CD4-positive, alpha-beta T cell (primary cell): ENCODE measurements around the gene TRPM5. TPM values are rescaled to one million over a fixed set of nuclear protein-coding genes. Genes with fewer than 3 reads are reported as not detected.

ENCODE experiments used
- ATAC-seq: fragments of 200-7000 bp; cut with Tn5 transposase; one replicate; pipeline ENCODE4 v1.10.0; 2022; ENCODE audit warnings: mild to moderate bottlenecking; ENCODE audit not compliant: poor library complexity
- CTCF ChIA-PET: fragments of 350-600 bp; sonication (Branson Sonifier 250); formaldehyde crosslinking; loops from one replicate; lab custom pipeline; 2021; ENCODE audit warnings: antibody characterized with exemption, inconsistent platforms; lab: Charles Lee
- POLR2A ChIA-PET: fragments of 350-600 bp; sonication (Branson Sonifier 250); formaldehyde crosslinking; loops from one replicate; lab custom pipeline; 2021; ENCODE audit warnings: antibody characterized with exemption, inconsistent platforms; lab: Charles Lee
- DNase-seq, 14 experiments: peaks; one replicate each; pipeline ENCODE4 v3.0.0-alpha.2; 2013 to 2020; ENCODE audit warnings: mixed read lengths in 2 of 14
- H3K27ac ChIP-seq, 2 donors: one replicate each; pipeline versions ENCODE4 v1.5.1 to v1.7.0; 2013; ENCODE audit warnings: low read length in 2 of 2, low read depth in 1 of 2, mild to moderate bottlenecking in 1 of 2
- H3K27me3 ChIP-seq, 2 experiments: 1 replicate in 1 of 2; 2 replicates in 1 of 2; pipeline versions ENCODE4 v1.6.1 to v1.7.0; 2013; ENCODE audit warnings: low read length in 2 of 2, control low read depth in 1 of 2, mild to moderate bottlenecking in 1 of 2, moderate library complexity in 1 of 2; ENCODE audit not compliant: insufficient read depth in 2 of 2, control insufficient read depth in 1 of 2
- H3K36me3 ChIP-seq: one replicate; pipeline ENCODE4 v1.6.1; 2013; ENCODE audit warnings: low read length, control low read depth; ENCODE audit not compliant: insufficient read depth
- H3K4me1 ChIP-seq: one replicate; pipeline ENCODE4 v1.6.1; 2013; ENCODE audit warnings: low read length, control low read depth; ENCODE audit not compliant: insufficient read depth
- H3K4me3 ChIP-seq: one replicate; pipeline ENCODE4 v1.5.1; 2013; ENCODE audit warnings: mild to moderate bottlenecking, low read length, moderate library complexity
- H3K9me3 ChIP-seq, 2 experiments: 1 replicate in 1 of 2; 2 replicates in 1 of 2; pipeline versions ENCODE4 v1.6.1 to v1.7.0; 2013; ENCODE audit warnings: low read length in 2 of 2, mild to moderate bottlenecking in 2 of 2, control low read depth in 1 of 2, moderate library complexity in 1 of 2; ENCODE audit not compliant: control insufficient read depth in 1 of 2, insufficient read depth in 1 of 2
- H3K27ac Mint-ChIP-seq: one replicate; pipeline ENCODE4 v1.8.0; 2020; ENCODE audit warnings: mixed read lengths
- H3K27me3 Mint-ChIP-seq: one replicate; pipeline ENCODE4 v1.8.0; 2021; ENCODE audit warnings: mixed read lengths
- H3K36me3 Mint-ChIP-seq: one replicate; pipeline ENCODE4 v1.8.0; 2021; ENCODE audit warnings: low read depth, mixed read lengths
- H3K4me1 Mint-ChIP-seq: one replicate; pipeline ENCODE4 v1.8.0; 2021; ENCODE audit warnings: low read depth, mixed read lengths
- H3K4me3 Mint-ChIP-seq: one replicate; pipeline ENCODE4 v1.8.0; 2020; ENCODE audit warnings: mild to moderate bottlenecking, mixed read lengths
- H3K9me3 Mint-ChIP-seq: one replicate; pipeline ENCODE4 v1.8.0; 2020; ENCODE audit warnings: mixed read lengths
- intact Hi-C, 2 experiments: fragments of 100-400 bp; cut with DNase I in 1 of 2; cut with micrococcal nuclease in 1 of 2; formaldehyde crosslinking; loops; one replicate each; pipeline versions ENCODE4 v1.15.1 to v1.9.0; 2023 to 2025; cut with DNase I, micrococcal nuclease
- total RNA-seq, 174 experiments: library from RNA in 2 of 174; stranded (reverse) in 2 of 174; gene quantifications; one replicate each; pipeline ENCODE4 v1.2.3 and lab custom pipeline; 2021 to 2026
- TF ChIP-seq, protein P1 (sequence below): fragments of 200-600 bp; IDR thresholded peaks from one replicate; pipeline ENCODE4 v1.8.0; 2022; ENCODE audit warnings: antibody characterized with exemption, mild to moderate bottlenecking

The TRPM5 gene
- total RNA-seq, 2 experiments from 2014 or later: 0.91 to 1.3 TPM

GRCh38 chr11:2458321-2458720 is 14.0 kb upstream of the TRPM5 start:
- H3K36me3 Mint-ChIP-seq: no peaks in the 10 kb centered on the region
- Histone ChIP-seq H3K4me1 (peaks cover 23% of the 10 kb centered on the region), H3K27ac (no peak overlapping the region), H3K9me3 (no peaks in the 10 kb centered on the region), H3K36me3 (no peaks in the 10 kb centered on the region), H3K27me3 (no peaks in the 10 kb centered on the region), H3K4me3 (no peak overlapping the region)
- ChIA-PET CTCF (no interaction called here), POLR2A (no interaction called here)
- no peak overlapping the region for H3K27ac Mint-ChIP-seq
- TF ChIP-seq, protein P1, sequence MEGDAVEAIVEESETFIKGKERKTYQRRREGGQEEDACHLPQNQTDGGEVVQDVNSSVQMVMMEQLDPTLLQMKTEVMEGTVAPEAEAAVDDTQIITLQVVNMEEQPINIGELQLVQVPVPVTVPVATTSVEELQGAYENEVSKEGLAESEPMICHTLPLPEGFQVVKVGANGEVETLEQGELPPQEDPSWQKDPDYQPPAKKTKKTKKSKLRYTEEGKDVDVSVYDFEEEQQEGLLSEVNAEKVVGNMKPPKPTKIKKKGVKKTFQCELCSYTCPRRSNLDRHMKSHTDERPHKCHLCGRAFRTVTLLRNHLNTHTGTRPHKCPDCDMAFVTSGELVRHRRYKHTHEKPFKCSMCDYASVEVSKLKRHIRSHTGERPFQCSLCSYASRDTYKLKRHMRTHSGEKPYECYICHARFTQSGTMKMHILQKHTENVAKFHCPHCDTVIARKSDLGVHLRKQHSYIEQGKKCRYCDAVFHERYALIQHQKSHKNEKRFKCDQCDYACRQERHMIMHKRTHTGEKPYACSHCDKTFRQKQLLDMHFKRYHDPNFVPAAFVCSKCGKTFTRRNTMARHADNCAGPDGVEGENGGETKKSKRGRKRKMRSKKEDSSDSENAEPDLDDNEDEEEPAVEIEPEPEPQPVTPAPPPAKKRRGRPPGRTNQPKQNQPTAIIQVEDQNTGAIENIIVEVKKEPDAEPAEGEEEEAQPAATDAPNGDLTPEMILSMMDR: no peak
- H3K9me3 Mint-ChIP-seq: no peaks in the 10 kb centered on the region
- peaks cover 43% of the 10 kb centered on the region for H3K4me1 Mint-ChIP-seq
- no peak overlapping the region for H3K4me3 Mint-ChIP-seq
- DNase-seq: no peak
- intact Hi-C loops: no loop called here
- H3K27me3 Mint-ChIP-seq: no peaks in the 10 kb centered on the region
- ATAC-seq: no peak

DNA sequence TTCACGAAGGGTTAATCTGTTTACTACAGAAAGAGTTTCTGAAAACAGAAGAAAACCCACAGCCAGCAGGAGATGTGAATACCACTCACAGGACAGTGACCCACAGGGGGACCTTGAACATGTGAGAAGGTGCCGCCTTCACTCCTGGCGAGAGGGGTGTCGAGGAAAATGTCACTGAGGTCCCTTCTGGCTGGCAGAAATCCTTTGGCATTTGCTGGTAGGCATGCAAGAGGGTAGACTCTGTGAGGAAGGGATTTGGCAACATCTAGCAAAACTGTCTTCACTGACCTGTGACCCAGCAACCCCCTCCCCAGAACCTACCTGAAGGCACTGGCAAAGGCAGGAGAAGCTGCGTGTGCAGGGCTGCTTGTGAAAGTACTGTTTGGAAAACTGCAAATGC is 9.1 kb upstream of the TRPM5 start:
- Mint-ChIP-seq H3K36me3 (no peaks in the 10 kb centered on the region), H3K27me3 (no peaks in the 10 kb centered on the region), H3K4me3 (no peak overlapping the region), H3K27ac (no peak overlapping the region), H3K9me3 (no peaks in the 10 kb centered on the region), H3K4me1 (peaks cover 16% of the 10 kb centered on the region)
- DNase-seq (no peak), ATAC-seq (no peak)
- Histone ChIP-seq H3K9me3 (no peaks in the 10 kb centered on the region), H3K36me3 (peaks cover 8% of the 10 kb centered on the region), H3K27me3 (no peaks in the 10 kb centered on the region), H3K27ac (no peak overlapping the region), H3K4me1 (peaks cover 13% of the 10 kb centered on the region), H3K4me3 (no peak overlapping the region)
- intact Hi-C loops: no loop called here
- POLR2A ChIA-PET: no interaction called here
- TF ChIP-seq, protein P1: no peak
- CTCF ChIA-PET: no interaction called here

GRCh38 chr11:2452321-2453012 is 8.2 kb upstream of the TRPM5 start:
- TF ChIP-seq, protein P1: no peak
- Histone ChIP-seq H3K9me3 (no peaks in the 10 kb centered on the region), H3K4me3 (no peak overlapping the region), H3K27ac (no peak overlapping the region), H3K27me3 (no peaks in the 10 kb centered on the region), H3K4me1 (peaks cover 23% of the 10 kb centered on the region), H3K36me3 (peaks cover 8% of the 10 kb centered on the region)
- Mint-ChIP-seq H3K4me3 (no peak overlapping the region), H3K36me3 (no peaks in the 10 kb centered on the region), H3K4me1 (peaks cover 18% of the 10 kb centered on the region), H3K27me3 (no peaks in the 10 kb centered on the region), H3K27ac (no peak overlapping the region), H3K9me3 (no peaks in the 10 kb centered on the region)
- no peak for ATAC-seq
- no peak for DNase-seq
- ChIA-PET CTCF (no interaction called here), POLR2A (interaction anchor here (1.2 kb wide), 1 partner anchor 15 kb away, joined by 4 read pairs; no protein-coding TSS in a partner anchor)
- intact Hi-C loops: no loop called here
